CD4-positive, alpha-beta T cell (primary cell): Measurements from ENCODE around the gene COL9A1. TPM values are rescaled to one million over a fixed set of nuclear protein-coding genes. Genes with fewer than 3 reads are reported as not detected.

Experiments
- ATAC-seq: fragments of 200-7000 bp; cut with Tn5 transposase; one replicate; pipeline ENCODE4 v1.10.0; 2022; ENCODE audit warnings: mild to moderate bottlenecking; ENCODE audit not compliant: poor library complexity
- CTCF ChIA-PET: fragments of 350-600 bp; sonication (Branson Sonifier 250); formaldehyde crosslinking; loops from one replicate; lab custom pipeline; 2021; ENCODE audit warnings: antibody characterized with exemption, inconsistent platforms; lab: Charles Lee
- POLR2A ChIA-PET: fragments of 350-600 bp; sonication (Branson Sonifier 250); formaldehyde crosslinking; loops from one replicate; lab custom pipeline; 2021; ENCODE audit warnings: antibody characterized with exemption, inconsistent platforms; lab: Charles Lee
- DNase-seq, 14 experiments: peaks; one replicate each; pipeline ENCODE4 v3.0.0-alpha.2; 2013 to 2020; ENCODE audit warnings: mixed read lengths in 2 of 14
- H3K27ac ChIP-seq, 2 donors: one replicate each; pipeline versions ENCODE4 v1.5.1 to v1.7.0; 2013; ENCODE audit warnings: low read length in 2 of 2, low read depth in 1 of 2, mild to moderate bottlenecking in 1 of 2
- H3K27me3 ChIP-seq, 2 experiments: 1 replicate in 1 of 2; 2 replicates in 1 of 2; pipeline versions ENCODE4 v1.6.1 to v1.7.0; 2013; ENCODE audit warnings: low read length in 2 of 2, control low read depth in 1 of 2, mild to moderate bottlenecking in 1 of 2, moderate library complexity in 1 of 2; ENCODE audit not compliant: insufficient read depth in 2 of 2, control insufficient read depth in 1 of 2
- H3K36me3 ChIP-seq: one replicate; pipeline ENCODE4 v1.6.1; 2013; ENCODE audit warnings: low read length, control low read depth; ENCODE audit not compliant: insufficient read depth
- H3K4me1 ChIP-seq: one replicate; pipeline ENCODE4 v1.6.1; 2013; ENCODE audit warnings: low read length, control low read depth; ENCODE audit not compliant: insufficient read depth
- H3K4me3 ChIP-seq: one replicate; pipeline ENCODE4 v1.5.1; 2013; ENCODE audit warnings: mild to moderate bottlenecking, low read length, moderate library complexity
- H3K9me3 ChIP-seq, 2 experiments: 1 replicate in 1 of 2; 2 replicates in 1 of 2; pipeline versions ENCODE4 v1.6.1 to v1.7.0; 2013; ENCODE audit warnings: low read length in 2 of 2, mild to moderate bottlenecking in 2 of 2, control low read depth in 1 of 2, moderate library complexity in 1 of 2; ENCODE audit not compliant: control insufficient read depth in 1 of 2, insufficient read depth in 1 of 2
- H3K27ac Mint-ChIP-seq: one replicate; pipeline ENCODE4 v1.8.0; 2020; ENCODE audit warnings: mixed read lengths
- H3K27me3 Mint-ChIP-seq: one replicate; pipeline ENCODE4 v1.8.0; 2021; ENCODE audit warnings: mixed read lengths
- H3K36me3 Mint-ChIP-seq: one replicate; pipeline ENCODE4 v1.8.0; 2021; ENCODE audit warnings: low read depth, mixed read lengths
- H3K4me1 Mint-ChIP-seq: one replicate; pipeline ENCODE4 v1.8.0; 2021; ENCODE audit warnings: low read depth, mixed read lengths
- H3K4me3 Mint-ChIP-seq: one replicate; pipeline ENCODE4 v1.8.0; 2020; ENCODE audit warnings: mild to moderate bottlenecking, mixed read lengths
- H3K9me3 Mint-ChIP-seq: one replicate; pipeline ENCODE4 v1.8.0; 2020; ENCODE audit warnings: mixed read lengths
- CTCF ChIP-seq: fragments of 200-600 bp; IDR thresholded peaks from one replicate; pipeline ENCODE4 v1.8.0; 2022; ENCODE audit warnings: antibody characterized with exemption, mild to moderate bottlenecking
- intact Hi-C, 2 experiments: fragments of 100-400 bp; cut with DNase I in 1 of 2; cut with micrococcal nuclease in 1 of 2; formaldehyde crosslinking; loops; one replicate each; pipeline versions ENCODE4 v1.15.1 to v1.9.0; 2023 to 2025; cut with DNase I, micrococcal nuclease
- total RNA-seq, 174 experiments: library from RNA in 2 of 174; stranded (reverse) in 2 of 174; gene quantifications; one replicate each; pipeline ENCODE4 v1.2.3 and lab custom pipeline; 2021 to 2026

Gene COL9A1
- total RNA-seq, 2 experiments from 2014 or later: not detected

- intact Hi-C loops: loop anchor here (2.0 to 10.0 kb wide), 4 partner anchors 467 to 1125 kb away; partner anchors contain the start of gene B3GAT2 (in 1 of the 2)
- H3K27ac ChIP-seq: no peak overlapping the region
- no peaks in the 10 kb centered on the region for H3K4me1 Mint-ChIP-seq
- H3K9me3 Mint-ChIP-seq: no peaks in the 10 kb centered on the region
- no peaks in the 10 kb centered on the region for H3K36me3 ChIP-seq
- no peak for TF ChIP-seq CTCF
- no peaks in the 10 kb centered on the region for H3K9me3 ChIP-seq
- DNase-seq (no peak), ATAC-seq (no peak)
- H3K36me3 Mint-ChIP-seq: no peaks in the 10 kb centered on the region
- H3K4me1 ChIP-seq: no peaks in the 10 kb centered on the region
- ChIA-PET POLR2A (no interaction called here), CTCF (interaction anchor here (0.7 to 1.7 kb wide), 3 partner anchors 8 to 736 kb away, joined by 3 to 7 read pairs (median 6); partner anchors contain the start of gene B3GAT2)
- no peak overlapping the region for H3K4me3 Mint-ChIP-seq
- H3K27ac Mint-ChIP-seq: no peak overlapping the region
- H3K4me3 ChIP-seq: no peak overlapping the region
- H3K27me3 Mint-ChIP-seq: peaks cover 18% of the 10 kb centered on the region
- H3K27me3 ChIP-seq: no peaks in the 10 kb centered on the region
These were observed 82.8 kb downstream of the COL9A1 start for GRCh38 chr6:70219943-70220613.

- ATAC-seq (no peak), DNase-seq (no peak)
- Mint-ChIP-seq H3K9me3 (no peaks in the 10 kb centered on the region), H3K4me3 (no peak overlapping the region), H3K27ac (no peak overlapping the region), H3K27me3 (peaks cover 15% of the 10 kb centered on the region), H3K36me3 (no peaks in the 10 kb centered on the region), H3K4me1 (no peaks in the 10 kb centered on the region)
- Histone ChIP-seq H3K27me3 (no peaks in the 10 kb centered on the region), H3K9me3 (no peaks in the 10 kb centered on the region), H3K4me1 (no peaks in the 10 kb centered on the region), H3K36me3 (no peaks in the 10 kb centered on the region), H3K27ac (no peak overlapping the region), H3K4me3 (no peak overlapping the region)
- intact Hi-C loops: no loop called here
- POLR2A ChIA-PET: no interaction called here
- CTCF ChIA-PET: no interaction called here
- no peak for TF ChIP-seq CTCF
These were observed 86.1 kb downstream of the COL9A1 start for GRCh38 chr6:70216767-70217166.

- Mint-ChIP-seq H3K4me3 (no peak overlapping the region), H3K36me3 (no peaks in the 10 kb centered on the region), H3K4me1 (no peaks in the 10 kb centered on the region), H3K27me3 (peaks cover 11% of the 10 kb centered on the region), H3K27ac (no peak overlapping the region), H3K9me3 (no peaks in the 10 kb centered on the region)
- H3K27ac ChIP-seq: no peak overlapping the region
- H3K4me1 ChIP-seq: no peaks in the 10 kb centered on the region
- H3K27me3 ChIP-seq: no peaks in the 10 kb centered on the region
- no peaks in the 10 kb centered on the region for H3K9me3 ChIP-seq
- intact Hi-C loops: no loop called here
- no peak for DNase-seq
- CTCF ChIA-PET: interaction anchor here (0.5 kb wide), 1 partner anchor 93 kb away, joined by 3 read pairs; no protein-coding TSS in a partner anchor
- no peak for TF ChIP-seq CTCF
- ATAC-seq: no peak
- H3K36me3 ChIP-seq: no peaks in the 10 kb centered on the region
- POLR2A ChIA-PET: no interaction called here
- no peak overlapping the region for H3K4me3 ChIP-seq
These were observed 87.3 kb downstream of the COL9A1 start for GRCh38 chr6:70215460-70216108.
